Stimulated activated CD8-positive, alpha-beta memory T cell treated with anti-CD3 and anti-CD28 coated beads, Interleukin-12 subunit alpha, Interleukin-12 subunit beta, amount 100 ng/mL, for 4 hours (primary cell): ENCODE data around the gene FLNB.
A peak's percentile ranks its signal among the peaks of the same experiment; 100 is the strongest.

ENCODE experiments used
- DNase-seq: peaks from one replicate; pipeline ENCODE4 v3.0.0-alpha.2; 2020; ENCODE audit warnings: low read depth

Gene FLNB

DNA sequence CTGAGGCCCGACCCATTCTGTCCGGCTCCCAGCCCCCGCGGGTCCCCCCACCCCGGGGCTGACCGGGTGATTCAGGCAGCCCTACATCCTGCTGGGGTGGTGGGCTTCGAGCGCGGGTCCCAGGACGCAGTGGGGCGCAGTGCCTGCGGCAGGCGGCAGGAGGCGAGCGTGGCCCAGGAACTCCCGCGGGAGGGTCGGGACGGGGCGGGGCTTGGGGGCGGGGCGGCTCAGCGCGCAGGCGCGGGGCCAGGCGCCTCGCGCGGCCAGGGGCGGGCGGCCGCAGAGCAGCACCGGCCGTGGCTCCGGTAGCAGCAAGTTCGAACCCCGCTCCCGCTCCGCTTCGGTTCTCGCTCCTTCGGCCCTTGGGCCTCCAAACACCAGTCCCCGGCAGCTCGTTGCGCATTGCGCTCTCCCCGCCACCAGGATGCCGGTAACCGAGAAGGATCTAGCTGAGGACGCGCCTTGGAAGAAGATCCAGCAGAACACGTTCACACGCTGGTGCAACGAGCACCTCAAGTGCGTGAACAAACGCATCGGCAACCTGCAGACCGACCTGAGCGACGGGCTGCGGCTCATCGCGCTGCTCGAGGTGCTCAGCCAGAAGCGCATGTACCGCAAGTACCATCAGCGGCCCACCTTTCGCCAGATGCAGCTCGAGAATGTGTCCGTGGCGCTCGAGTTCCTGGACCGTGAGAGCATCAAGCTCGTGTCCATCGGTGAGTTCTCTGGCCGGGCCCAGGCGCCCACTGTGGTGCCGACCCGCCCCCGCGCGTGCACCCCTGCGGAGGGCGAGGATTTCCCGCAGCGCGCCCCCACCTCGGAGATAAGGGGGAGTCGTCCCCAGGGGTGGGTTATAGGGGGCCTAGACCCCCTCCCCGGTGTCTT, at the start of gene FLNB:
Gene FLNB (plus strand): TSS at position 282 of the 885 bp plus-strand sequence. CDS start 143 bp downstream, at position 425.
- peak; percentile 65 for DNase-seq

DNA sequence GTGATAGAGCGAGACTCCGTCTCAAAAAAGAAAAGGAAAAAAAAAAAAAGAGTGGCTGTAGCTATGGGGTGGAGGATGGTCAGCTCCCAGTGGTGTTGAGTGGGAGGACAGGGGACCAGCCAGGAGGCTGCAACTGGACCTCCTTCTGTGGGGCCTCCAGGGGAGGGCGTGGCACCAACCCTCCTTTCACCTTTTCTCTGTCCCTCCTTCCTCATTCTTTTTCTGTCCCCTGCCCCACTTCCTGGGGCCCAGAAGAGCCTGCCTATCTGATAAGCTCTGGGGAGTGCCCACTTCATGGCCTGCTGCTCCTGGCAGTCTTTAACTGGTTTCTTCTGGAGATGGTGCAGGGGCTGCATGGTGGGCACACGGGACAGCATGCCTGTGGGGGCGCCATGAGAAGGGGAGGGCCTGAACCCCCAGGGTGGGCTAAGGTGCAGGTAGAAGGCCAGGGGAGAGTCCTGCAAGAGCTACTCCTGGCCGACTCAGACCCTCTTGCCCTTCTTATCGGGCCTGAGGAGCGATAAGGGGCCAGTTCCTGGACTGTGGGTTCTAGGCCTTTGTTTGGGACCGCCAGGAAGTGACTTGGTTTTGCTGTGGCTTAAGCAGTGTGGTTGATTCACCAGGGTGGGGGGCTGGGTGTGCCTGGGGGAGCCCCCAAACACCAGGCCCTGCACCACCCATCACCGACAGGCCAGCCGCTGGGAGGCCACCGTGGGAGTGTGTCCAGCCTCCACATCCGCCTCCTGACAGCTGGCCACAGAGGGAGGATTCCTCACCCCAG, 49.4 kb upstream of the FLNB start:
- no peak for DNase-seq

GRCh38 chr3:57959423-57960173, 48.6 kb upstream of the FLNB start:
- no peak for DNase-seq

- no peak for DNase-seq
Observed at GRCh38 chr3:57960174-57960505, 48.1 kb upstream of the FLNB start.

DNA sequence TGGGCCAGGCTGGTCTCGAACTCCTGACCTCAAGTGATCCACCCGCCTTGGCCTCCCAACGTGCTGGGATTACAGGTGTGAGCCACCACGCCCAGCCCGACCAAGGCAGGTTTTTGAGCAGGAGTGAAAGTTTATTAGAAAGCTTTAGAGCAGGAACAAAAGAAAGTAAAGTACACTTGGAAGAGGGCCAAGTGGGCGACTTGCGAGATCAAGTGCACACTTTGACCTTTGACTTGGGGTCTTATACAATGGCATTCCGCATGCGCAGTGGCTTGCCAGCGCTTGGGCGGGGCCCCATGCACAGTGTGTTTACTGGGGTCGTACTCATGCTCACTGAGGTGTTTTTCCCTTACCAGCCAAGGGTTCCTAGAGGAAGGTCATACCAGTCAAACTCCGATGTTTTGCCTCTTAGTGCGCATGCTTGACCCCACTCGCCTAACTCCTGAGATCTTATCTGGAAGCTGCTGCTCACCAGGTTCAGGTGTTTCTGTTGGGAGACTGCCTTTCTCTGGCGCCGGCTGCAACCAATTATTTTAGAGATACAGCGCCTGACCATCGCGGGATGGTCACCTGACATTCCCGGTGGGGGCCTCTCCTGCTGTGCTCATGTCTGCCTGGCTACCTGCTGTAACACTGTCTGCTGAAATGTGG, 46.9 kb upstream of the FLNB start:
- no peak for DNase-seq

GRCh38 chr3:57961828-57962447, 46.3 kb upstream of the FLNB start:
- DNase-seq: no peak

- no peak for DNase-seq
Observed at GRCh38 chr3:57962448-57962834, 45.8 kb upstream of the FLNB start.

GRCh38 chr3:57963811-57964346, 44.3 kb upstream of the FLNB start:
- no peak for DNase-seq

GRCh38 chr3:57966829-57967228, 41.4 kb upstream of the FLNB start:
- DNase-seq: no peak

- DNase-seq: no peak
Observed at GRCh38 chr3:57967590-57967989, 40.6 kb upstream of the FLNB start.

GRCh38 chr3:57968501-57968900, 39.7 kb upstream of the FLNB start:
- no peak for DNase-seq

DNA sequence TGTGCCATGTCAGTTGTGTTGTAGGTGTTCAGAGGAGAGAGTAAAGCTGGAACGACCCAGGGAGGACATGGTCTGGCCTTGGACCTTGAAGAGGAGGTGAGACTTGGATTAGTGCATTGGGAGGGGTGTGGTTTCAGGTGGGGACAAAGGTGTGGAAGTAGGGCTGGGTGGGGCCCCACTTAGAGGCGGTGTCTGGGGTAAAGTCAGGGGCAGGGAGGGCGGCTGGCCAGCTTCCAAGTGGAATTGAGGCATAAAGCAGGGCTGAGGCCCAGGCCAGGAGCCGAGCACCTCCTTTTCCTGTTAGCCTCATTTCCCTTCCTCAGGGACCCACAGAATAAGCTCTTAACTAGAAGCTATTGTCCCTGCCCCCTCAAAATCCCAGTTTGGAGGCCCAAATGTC, 36.2 kb upstream of the FLNB start:
- DNase-seq: no peak

DNA sequence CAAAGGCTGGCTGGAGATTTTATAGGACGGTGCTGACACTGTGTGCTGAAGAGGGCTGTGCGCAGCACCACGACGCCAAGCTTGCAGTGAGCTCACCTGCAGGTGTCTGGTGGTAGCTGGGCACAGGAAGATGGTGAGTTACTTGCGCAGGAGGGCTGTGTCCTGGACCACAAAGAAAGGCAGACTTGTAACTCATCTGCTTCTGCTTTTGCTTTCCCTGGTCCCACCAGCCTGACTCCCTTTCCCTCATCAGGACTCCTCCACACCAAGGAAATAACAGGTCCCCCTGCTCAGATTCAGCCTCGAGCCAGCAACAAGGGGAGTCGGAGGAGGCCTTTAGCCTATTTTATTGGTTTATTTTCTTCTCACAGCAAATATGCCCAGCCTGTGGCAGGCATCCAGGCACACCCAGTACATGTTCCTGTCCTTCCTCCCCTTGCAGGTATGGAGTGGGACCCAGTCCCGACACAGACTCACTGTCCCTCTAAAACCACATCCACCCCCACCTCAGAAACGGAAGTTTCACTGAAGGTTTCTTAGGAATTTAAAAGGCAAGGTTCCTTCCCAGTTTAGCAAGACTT, 35.6 kb upstream of the FLNB start:
- no peak for DNase-seq

- no peak for DNase-seq
Observed at GRCh38 chr3:57973715-57974477, 34.3 kb upstream of the FLNB start.

GRCh38 chr3:57974796-57975388, 33.3 kb upstream of the FLNB start:
- no peak for DNase-seq

DNA sequence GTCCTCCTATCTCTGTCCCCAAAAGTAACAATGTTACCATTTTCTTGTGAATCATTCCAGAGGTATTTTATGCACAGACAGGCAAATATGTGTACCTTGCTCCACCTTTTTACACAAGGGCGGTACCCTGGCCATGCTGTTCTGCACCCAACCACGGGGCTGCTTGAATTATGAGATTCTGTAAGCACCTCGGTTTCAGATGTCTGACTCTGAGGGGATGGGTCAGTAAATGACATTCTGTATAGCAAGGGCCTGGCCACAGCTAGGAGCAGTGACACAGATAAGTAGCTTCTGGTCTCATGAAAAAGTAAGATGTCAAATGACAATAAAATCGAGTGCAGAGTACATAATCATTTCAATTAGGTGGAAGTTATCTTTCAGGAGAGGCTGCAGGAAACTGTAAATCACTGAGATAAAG, 30.4 kb upstream of the FLNB start:
- no peak for DNase-seq

DNA sequence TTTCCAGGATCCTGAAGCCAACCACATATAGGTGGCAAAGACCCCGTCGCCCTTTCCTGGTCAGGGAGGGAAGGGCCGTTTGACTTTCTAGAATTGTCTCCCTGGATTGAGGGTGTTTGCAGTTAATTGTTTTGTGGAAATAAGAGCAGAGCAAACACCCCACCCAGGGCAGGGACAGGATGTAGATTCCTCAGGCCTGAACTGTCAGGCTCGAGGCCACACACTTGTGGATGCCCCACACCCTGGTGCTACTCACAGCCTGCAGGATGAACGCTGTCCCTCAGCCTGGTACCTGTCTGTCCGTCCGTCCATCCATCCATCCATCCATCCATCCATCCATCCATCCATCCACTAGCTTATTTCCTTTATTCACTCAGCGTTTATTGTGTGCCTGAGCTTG, 29.9 kb upstream of the FLNB start:
- no peak for DNase-seq

DNA sequence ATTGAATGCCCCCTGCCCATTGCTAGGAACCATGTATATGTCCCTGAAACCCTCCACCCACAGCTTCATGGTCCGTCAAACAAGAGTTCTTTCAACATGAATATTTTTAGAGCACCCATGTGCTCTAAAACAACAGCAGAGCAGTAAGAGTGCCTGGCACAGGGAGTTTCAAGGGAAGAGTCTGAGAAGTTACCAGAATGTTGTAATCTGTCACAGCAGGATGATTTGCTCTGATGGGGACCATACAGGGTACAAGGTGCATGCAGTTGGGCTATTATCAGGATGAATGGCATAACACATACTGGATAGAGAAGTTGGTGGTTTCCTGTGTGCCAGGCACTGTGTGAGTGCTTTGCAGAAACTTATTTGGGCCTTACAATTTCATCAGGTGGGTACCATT, 27.8 kb upstream of the FLNB start:
- DNase-seq: no peak

DNA sequence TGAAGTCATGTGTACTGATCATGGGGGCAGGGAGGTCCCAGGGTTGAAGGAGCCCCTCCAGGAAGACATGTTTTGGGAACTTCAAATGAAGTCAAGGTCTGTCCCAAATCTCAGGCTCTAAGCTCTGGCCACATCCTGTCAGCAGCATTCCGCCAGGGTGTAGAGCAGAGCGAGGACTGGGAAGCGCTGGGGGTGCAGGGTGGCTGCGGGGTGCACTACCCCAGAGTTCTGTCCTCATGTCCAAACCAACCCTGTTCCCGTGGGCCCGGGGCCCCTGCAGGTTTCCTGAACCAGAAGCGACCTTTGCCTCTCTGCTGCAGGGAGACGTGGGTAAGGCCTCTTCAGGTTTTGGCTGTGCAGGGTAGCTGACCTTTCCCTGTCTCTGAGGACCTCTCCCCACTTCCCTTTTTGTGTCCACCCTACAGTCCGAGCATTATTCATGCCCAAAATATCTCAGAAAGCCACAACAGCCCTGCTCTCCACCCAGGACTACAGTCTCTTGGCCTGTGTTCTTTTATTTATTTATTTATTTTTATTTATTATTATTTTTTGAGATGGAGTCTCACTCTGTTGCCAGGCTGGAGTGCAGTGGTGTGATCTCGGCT, 26.6 kb upstream of the FLNB start:
- no peak for DNase-seq
